Activated CD4-positive, alpha-beta T cell treated with anti-CD3 and anti-CD28 coated beads, Interleukin-2, Interleukin-4, amounts not matched to agents 100 ng/mL and 50 ng/mL, durations not matched to agents 16 hours and 8 hours (primary cell): ENCODE data around the gene TPP2.
A peak's percentile ranks its signal among the peaks of the same experiment; 100 is the strongest.

Experiments
- DNase-seq: peaks from one replicate; pipeline ENCODE4 v3.0.0-alpha.2; 2020; ENCODE audit warnings: low spot score

TPP2 gene

GRCh38 chr13:102597029-102597961 lies 509 bp downstream of the TPP2 start:
- DNase-seq: peak; percentile 20

DNA sequence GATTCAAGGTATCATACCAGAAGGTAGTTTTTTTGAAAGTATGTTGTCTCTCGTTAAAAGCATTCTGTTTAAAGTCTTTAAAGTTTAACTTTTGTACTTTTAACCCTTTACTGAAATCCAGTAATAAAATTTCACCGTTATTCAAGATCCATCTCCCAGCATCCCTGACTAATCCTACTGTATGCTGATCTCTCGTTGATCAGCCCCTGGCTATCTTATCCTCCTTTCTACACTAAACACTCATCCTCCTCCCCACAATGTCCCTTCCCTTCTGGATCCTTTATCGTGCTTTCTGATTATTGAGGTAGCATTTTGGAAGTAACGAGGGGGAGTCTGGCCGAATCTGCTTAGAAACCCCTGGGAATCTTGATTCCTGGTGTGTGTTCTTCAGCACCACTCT lies 1.3 kb downstream of the TPP2 start:
- DNase-seq: no peak

- DNase-seq: peak; percentile 19
Measured at GRCh38 chr13:102599426-102600012, 2.7 kb downstream of the TPP2 start.

DNA sequence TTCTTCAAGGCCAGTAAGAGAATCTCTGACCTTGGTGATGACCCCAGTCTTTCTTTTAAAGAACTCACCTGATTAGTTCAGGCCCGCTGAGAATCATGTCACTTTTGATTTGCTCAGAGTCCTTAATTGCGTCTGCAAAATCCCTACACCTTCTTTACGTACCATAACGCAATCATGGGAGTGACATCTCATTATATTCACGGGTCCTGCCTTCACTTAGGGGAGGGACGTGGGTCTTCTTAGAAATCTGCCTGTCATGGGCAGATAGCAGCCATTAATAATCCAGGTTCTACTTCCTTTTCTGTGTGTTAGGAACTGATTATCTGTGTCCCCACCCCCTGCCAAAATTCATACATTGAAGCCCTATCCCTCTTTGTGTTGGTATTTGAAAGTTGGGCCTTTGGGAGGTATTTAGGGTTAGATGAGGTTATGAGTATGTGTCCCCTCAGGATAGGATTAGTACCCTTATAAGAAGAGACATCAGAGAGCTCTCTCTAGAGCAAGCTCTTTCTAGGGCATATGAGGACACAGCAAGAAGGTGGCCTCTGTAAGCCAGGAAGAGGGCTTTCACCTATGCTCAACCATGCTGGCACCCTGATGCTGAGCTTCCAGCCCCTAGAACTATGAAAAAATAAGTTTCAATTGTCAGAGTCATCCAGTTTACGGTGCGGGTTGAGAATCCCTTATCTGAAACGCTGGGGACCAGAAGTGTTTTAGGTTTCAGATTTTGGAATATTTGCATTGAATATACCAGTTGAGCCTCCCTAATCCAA lies 9.9 kb downstream of the TPP2 start:
- no peak for DNase-seq

- DNase-seq: no peak
Measured at GRCh38 chr13:102608974-102609373, 12.2 kb downstream of the TPP2 start.

DNA sequence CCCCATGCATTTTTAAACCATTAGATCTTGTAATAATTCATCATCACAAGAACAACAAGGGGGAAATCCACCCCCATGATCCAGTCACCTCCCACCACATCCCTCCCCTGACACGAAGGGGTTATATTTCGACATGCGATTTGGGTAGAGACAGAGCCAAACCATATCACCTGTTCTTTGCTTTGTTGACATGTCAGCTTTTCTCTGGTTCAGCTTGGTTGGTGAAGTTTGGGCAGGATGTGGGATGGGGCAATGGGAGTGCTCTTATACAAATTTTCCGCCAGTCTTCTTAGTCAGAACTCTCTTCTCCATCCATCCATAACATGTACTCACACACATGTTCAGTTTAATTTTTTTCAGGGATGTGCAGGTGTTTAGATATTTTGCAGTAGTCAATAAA lies 12.9 kb downstream of the TPP2 start:
- DNase-seq: no peak

DNA sequence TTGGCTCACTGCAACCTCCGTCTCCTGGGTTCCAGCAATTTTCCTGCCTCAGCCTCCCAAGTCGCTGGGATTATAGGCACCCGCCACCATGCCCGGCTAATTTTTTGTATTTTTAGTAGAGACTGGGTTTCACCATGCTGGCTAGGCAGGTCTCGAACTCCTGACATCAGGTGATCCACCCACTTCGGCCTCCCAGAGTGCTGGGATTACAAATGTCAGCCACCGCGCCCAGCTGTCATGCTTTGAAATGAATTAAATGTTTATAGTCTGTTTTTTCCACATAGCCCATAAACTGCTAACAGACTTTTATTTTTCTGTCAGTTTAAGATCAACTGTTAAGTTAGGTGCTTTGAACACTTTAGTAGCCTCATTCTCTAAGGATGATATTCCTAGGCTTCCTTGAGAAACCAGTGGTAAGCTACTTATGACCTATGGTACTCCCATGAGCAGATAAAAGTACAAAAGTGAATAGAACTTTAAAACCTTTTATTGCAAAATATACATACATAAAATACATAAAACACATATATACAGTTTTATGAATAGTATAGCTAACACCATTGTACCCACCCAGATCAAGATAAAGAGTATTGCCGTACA lies 13.6 kb downstream of the TPP2 start:
- no peak for DNase-seq

GRCh38 chr13:102617697-102618350 lies 21.0 kb downstream of the TPP2 start:
- no peak for DNase-seq

GRCh38 chr13:102620516-102620915 lies 23.7 kb downstream of the TPP2 start:
- DNase-seq: no peak

DNA sequence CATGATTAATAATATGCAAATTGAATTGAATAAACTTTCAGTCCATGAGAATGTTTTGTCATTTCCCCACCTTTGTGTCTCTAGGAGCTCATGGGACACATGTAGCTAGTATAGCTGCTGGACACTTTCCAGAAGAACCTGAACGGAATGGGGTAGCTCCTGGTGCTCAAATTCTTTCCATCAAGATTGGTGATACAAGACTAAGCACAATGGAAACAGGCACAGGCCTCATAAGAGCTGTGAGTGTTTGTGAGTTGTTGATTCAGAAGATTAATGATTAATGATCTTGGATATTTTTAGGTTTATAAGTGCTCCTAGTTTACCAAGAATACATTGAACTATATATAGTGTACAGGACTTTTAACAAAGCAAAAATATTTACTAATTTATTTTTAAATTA lies 30.1 kb downstream of the TPP2 start:
- no peak for DNase-seq

DNA sequence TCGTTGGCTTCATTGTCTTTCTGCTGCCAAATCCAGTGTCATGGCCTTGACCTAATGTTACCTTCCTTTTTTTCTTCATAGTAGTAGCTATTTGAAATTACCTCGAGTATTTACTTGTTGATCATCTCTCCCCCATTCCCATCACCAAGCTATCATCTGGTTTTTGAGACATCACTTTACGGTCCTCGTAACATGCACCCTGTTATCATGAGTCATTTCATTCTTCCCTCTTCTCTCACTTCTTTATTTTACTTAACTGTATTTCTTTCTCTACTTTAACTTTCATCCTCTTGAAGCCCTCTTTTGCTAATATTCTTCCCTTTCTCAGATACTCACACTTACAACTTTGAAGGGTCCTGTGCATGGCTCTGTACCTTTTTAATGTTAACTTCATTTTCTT lies 31.8 kb downstream of the TPP2 start:
- no peak for DNase-seq

DNA sequence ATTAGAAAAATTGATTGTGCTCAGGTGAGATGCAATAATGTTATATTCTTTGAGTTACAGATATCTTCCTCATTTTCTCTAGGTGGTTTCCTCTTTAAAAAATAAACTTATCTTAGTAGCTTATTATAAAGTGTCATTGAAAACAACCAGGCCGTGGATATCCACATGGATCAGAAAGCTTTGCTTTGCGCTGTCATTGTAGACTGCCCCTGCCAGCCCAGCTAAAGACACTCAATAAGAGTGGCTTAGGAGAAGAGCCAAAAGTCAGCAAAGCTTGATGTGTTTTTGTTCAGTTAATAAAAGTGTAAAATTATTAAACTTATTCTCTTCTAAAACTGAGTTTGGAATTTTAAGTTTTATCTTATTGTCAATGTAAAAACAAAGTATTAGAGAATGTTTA lies 34.4 kb downstream of the TPP2 start:
- no peak for DNase-seq

DNA sequence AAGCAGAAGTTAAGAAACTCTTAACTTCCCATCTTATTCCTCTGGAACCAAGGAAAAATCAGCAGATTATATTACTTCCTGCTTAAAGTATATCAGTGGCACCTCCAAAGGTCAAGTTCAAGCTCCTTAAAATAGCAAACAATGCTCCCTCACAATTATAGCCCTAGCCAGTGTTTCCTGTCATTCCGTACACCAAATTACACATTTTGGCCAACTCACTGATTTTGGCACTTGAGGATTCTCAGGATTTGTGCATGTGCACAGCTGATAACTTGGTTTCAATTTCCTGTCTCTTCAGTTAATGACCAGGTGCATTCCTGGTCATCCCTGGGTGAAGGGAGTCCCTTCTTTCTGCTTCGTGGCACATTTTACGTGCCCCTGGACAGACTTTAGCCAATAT lies 42.0 kb downstream of the TPP2 start:
- DNase-seq: no peak

- DNase-seq: no peak
Measured at GRCh38 chr13:102642029-102642428, 45.2 kb downstream of the TPP2 start.

DNA sequence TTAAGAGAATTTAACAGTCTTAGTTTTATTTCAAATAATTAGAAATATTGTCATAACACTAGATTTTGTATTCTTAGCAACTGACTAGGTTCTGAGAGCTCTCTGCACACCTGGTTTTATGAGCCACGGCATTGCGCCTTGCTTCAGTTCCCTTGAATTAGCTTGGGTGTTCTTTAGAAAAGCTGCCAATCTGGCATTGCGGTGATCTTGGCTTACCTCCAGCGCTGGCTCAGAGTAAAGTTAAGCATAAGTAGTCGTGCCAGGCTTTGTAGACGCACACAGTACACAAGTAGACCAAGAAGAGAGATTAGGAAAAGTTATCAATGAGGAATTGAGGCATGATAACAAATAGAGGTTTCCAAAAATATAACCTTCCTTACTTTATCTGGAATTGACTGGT lies 45.7 kb downstream of the TPP2 start:
- DNase-seq: no peak

GRCh38 chr13:102643656-102644055 lies 46.9 kb downstream of the TPP2 start:
- DNase-seq: no peak

DNA sequence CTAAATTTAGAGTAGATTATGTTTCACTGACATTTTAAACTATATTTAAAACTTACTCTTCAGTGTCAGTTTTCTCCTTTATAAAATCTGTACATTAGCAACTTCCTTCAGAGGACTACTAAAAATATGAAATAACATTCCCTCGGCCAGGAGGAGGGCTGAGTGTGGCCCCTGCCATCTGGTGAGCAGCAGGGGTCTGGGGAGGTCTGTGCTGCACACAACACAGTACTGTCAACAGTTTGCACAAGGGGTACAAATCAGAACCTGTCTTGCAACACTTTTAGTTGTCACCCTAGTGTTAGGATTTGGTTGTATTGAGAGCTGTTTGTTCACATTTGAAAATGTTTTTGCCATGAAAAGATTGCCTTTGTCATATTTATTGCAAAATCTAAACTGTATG lies 48.9 kb downstream of the TPP2 start:
- DNase-seq: no peak

GRCh38 chr13:102648046-102648445 lies 51.3 kb downstream of the TPP2 start:
- DNase-seq: no peak

- DNase-seq: no peak
Measured at GRCh38 chr13:102650444-102650843, 53.7 kb downstream of the TPP2 start.

- DNase-seq: no peak
Measured at GRCh38 chr13:102651392-102651791, 54.6 kb downstream of the TPP2 start.

GRCh38 chr13:102651892-102652291 lies 55.1 kb downstream of the TPP2 start:
- no peak for DNase-seq

- DNase-seq: no peak
Measured at GRCh38 chr13:102654756-102655155, 58.0 kb downstream of the TPP2 start.
